GM19455 (cell line): ENCODE results near the gene FAM149B1.

ENCODE experiments used
- ATAC-seq: cut with Tn5 transposase; IDR thresholded peaks from one replicate; pipeline ENCODE4 v1.9.1; 2021; ENCODE audit not compliant: unreplicated experiment

The FAM149B1 gene

DNA sequence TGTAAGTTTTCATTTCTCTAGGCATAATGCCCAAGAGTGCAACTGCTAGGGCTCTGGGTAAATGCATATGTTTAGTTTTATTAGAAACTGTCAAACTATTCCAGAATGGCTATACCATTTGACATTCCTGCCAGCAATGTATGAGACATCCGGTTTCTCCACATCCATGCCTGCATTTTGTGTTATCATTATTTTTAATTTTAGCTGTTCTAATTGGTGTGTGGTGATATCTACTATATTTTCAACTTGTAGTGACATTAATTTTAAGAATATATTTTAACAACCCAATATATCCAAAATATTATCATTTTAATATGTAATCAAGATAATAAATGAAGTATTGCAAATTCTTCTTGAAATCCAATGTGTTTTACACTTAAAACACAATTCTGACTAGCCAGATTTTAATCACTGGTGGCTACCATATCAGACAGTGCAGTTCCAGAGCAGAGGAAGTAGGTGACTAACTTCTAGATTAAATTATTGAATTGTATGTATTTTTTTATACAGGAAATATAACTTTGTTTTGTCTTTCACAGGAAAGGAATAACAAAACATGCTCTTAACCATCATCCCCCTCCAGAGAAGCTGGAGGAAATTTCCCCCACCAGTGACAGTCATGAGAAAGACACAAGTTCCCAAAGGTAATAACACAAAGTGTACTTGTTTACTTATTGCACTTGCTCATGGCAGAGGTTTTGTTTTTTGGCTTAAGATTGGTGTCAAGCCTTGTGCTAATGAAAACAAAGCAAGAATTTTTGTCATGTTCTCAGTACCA, 6.4 kb downstream of the FAM149B1 start:
- ATAC-seq: no peak

DNA sequence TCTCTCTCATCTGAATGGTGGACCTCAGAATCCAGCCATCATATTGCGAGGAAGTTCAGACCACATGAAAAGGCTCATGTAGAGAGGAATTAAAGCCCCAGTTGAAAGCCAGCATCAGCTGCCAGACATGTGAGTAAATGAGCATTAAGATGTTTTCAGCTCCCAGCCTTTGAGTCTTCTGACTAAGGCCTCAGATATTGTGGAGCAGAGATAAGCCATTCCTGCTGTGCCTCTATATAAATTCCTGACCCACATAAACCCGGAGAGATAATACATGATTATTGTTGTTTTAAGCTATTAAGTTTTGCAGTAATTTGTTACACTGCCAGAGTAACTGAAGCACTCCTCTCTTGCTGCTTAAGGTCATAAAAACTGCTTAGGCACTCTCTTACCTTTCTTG, 14.6 kb downstream of the FAM149B1 start:
- no peak for ATAC-seq

DNA sequence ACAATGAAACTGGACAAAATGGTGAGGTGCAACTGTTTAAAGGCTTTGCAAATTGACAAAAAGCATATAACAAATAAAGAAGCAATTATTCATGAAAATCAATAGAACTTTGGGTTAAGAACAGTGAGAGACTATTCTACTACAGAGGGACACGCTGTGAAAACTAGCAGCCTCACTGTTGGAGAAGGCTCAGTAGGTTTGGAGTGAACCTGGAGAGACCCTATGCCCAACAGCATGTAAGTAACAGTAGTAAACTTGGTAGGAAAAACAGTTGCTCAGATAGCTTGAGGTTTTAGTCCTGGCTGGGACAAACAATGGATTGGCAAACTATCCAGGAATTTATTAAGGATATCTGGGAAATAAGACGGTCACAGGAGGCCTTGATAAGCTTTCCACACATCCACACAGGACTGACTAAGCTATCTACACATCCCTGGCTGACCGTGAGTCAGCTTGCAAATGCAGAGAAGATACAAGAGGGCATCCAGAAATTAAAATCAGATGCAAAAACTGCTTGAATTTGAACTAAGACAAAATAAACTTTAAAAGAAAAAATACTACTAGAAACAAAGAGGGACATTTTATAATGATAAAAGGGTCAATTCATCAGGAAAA, 15.9 kb downstream of the FAM149B1 start:
- no peak for ATAC-seq

DNA sequence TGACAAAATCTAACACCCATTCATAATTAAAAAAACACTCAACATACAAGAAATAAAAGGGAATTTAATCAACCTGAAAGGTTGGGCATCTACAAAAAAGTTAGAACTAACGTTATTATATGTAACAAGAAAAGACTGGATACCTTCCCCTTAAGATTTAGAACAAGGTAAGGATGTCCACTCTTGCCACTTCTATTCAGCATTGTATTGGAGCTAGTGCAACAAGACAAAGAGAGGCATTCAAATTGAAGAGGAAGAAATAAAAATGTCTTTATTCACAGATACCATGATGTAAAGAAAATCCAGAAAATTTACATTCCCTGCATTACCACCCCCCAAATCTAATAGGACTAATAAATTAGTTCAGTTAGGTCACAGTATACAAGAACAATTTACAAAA, 18.3 kb downstream of the FAM149B1 start:
- no peak for ATAC-seq

DNA sequence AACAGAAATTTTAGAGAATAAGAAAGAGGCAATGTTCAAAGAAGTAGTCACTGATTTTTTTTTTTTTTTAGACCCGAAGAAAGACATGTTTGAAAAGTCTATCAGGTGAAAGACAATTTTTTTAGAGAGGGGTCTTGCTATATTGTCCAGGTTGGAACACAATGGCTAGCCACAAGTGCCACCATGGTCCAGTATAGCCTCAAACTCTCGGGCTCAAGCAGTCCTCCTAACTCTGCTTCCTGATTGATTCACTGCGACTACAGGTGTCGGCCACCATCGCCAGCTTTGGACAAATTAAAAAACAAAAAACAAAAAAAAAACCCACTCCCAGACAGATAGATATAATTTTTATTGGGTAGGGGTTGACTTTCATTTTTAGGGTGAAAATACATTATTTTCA, 22.3 kb downstream of the FAM149B1 start:
- ATAC-seq: no peak

- ATAC-seq: no peak
Observed at GRCh38 chr10:73205081-73205480, 37.2 kb downstream of the FAM149B1 start.

DNA sequence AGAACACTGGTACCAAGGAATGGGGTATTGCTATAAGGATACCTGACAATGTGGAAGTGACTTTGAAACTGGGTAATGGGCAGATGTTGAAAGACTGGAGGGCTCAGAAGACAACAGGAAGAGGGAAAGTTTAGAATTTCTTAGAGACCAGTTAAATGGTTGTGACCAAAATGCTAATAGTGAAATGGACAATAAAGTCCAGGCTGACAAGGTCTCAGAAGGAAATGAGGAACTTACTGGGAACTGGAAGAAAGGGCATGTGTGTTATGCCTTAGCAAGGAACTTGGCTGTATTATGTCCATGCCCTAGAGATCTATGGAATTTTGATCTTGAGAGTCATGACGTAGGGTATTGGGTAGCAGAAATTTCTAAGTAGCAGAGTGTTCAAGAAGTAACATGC, 38.0 kb downstream of the FAM149B1 start:
- no peak for ATAC-seq

DNA sequence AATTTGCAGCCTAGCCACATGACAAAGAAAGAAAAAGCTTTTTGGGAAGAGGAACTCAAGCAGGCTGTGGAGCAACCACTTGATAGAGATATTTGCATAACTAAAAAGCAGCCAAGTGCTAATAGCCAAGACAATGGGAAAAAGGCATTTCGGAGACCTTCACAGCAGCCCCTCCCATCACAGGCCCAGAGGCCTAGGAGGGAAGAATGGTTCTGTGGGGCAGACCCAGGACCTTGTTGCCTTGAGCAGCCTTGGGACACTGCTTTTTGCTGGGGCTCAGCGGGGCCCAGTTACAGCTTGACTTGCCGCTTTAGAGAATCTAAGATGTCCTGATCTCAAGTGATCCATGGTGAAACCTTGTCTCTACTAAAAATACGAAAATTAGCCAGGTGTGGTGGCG, 38.5 kb downstream of the FAM149B1 start:
- ATAC-seq: no peak

DNA sequence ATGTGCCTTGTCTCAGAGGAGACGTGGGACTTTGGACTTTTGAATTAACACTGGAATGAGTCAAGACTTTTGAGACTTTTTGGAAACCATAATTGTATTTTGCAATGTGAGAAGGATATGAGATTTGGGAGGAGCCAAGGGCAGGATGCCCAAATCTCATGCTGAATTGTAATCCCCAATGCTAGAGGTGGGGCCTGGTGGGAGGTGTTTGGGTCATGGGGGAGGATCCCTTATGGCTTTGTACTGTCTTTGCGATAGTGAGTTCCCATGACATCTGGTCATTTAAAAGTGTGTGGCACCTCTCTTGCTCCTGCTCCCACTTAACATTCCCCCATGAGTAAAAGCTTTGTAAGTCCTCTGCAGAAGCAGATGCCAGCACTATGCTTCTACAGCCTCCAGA, 40.0 kb downstream of the FAM149B1 start:
- ATAC-seq: no peak

GRCh38 chr10:73209705-73210104, 41.8 kb downstream of the FAM149B1 start:
- no peak for ATAC-seq

GRCh38 chr10:73210395-73211105, 42.6 kb downstream of the FAM149B1 start:
- no peak for ATAC-seq

DNA sequence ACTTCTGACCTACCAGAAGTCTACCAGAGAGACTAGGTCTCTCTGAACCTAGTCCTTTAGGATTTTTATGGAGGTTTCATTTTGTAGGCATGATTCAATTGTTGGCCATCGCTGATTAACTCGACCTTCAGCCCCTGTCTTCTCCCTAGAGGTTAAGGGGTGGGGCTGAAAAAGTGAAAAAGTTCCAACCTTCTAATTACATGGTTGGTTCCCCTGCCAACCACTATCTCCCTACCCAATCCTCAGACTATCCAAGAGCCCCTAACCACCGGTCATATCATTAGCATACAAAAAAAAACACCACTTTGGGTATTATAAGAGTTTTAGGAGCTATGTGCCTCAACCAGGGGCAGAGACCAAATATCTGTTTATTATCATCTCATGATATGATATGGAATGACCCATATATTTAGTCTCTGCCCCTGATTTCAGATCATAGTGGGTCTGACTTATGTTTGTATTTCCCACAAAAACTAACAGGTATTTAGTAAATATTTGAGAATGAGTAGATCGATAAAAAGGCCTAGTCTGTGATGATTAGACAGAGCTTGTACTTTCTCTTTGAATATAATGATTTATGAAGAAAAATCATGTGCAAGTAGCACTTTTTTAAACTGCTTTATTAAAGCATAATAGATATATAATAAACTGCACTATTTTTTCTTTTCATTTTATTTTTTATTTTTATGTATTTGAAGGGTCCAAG, 43.3 kb downstream of the FAM149B1 start:
- ATAC-seq: no peak

GRCh38 chr10:73215749-73216148, 47.8 kb downstream of the FAM149B1 start:
- no peak for ATAC-seq

DNA sequence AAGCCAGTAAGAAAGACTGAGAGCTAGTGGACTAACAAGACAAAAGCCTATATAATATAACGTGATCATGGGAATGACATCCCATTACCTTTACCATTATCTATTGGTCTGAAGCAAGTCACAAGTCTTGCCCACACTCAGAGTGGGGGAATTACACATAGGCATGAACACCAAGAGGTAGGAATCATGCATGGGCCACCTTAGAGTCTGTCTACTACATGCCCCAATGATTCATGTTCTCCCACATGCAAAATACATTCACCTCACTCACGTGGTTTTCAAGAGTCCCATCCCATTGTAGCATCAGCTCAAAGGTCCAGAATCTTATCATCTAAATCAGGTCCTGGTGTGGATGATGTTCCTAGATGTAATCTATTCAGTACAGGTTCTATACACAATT, 49.7 kb downstream of the FAM149B1 start:
- ATAC-seq: no peak

DNA sequence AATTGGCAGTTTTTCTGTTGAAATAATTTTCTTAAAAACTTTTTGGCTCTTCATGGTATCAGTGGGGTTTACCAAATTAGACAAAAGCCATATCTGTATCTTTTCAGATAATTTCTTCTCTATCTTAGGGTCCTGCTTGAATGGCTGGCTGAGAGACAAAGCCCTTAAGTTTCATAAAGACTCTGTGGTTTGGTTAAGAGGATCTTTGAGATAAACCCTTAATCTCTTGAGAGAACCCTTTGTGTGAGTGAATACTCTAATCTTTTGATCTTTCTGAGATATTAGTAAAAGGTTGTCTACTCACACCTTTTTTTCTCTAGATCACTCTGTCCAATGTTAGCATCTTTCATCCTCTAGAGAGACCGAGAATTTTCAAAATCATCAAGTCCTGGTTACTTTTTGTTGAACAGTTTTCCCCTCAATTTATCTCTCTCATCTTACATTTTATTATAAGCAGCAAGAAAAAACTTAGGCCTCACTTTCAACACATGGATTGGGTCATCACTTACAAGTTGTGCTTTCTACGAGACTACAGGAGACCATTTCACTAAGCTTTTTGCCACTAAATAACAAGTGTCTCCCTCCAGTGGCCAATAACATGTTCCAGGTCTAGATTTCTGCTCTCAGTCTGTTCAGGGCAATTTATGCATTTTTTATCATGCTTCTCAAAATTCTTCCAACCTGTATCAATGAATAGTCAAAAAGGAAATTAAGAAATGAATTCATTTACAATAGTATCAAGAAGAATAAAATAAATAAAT, 50.7 kb downstream of the FAM149B1 start:
- ATAC-seq: no peak

DNA sequence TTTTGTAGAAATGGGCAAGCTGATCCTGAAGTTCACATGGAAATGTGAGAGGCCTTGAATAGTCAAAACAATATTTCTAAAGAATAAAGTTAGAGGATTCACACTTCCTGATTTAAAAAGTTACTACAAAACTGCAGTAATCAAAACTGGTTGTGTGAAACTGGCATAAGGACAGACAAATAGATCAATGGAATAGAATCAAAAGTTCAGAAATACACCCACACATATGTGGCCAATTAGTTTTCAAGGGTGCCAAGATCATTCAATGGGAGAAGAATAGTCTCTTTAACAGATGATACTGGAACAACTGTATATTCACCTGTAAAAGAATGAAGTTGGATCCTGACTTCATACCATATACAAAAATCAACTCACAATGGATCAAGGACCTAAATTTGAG, 51.5 kb downstream of the FAM149B1 start:
- no peak for ATAC-seq

GRCh38 chr10:73220989-73221388, 53.1 kb downstream of the FAM149B1 start:
- no peak for ATAC-seq

DNA sequence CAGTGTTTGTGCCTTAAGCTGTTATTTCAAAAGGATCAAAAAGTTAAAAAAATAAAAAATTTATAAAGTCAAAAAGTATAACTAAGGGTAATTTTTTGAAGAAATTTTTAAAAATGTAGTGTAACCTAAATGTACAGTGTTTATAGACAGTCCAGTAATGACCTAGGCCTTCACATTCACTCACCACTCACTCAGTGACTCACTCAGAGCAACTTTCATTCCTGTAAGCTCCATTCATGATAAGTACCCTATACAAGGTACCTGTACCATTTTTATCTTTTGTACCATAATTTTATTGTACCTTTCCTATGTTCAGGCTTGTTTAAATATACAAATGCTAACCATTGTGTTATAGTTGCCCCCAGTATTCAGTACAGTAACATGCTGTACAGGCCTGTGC, 57.6 kb downstream of the FAM149B1 start:
- ATAC-seq: no peak

DNA sequence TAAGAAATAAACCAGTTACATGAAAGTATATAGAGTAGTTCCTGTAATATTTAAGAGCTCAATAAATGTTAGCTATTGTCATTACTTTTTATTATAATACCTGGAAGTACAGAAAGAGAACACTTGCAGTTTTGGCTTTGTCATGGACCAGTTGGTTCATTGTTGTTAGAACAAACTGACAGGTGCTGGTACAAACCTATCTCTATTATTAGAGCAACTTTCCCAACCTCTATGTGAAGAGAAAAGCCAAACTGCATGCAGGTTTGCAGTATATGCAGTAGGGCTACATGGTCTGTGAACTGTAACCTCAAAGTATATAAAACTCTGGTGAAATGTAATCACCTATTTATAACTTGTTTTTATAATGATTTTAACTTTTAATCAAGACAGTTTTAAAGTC, 58.7 kb downstream of the FAM149B1 start:
- no peak for ATAC-seq

- no peak for ATAC-seq
Observed at GRCh38 chr10:73228247-73228646, 60.3 kb downstream of the FAM149B1 start.

GRCh38 chr10:73229567-73229966, 61.6 kb downstream of the FAM149B1 start:
- ATAC-seq: no peak
